Karpas-422 (cell line): ENCODE measurements around the gene STX2. TPM values are rescaled to one million over a fixed set of nuclear protein-coding genes. Genes with fewer than 3 reads are reported as not detected.

Experiments
- DNase-seq: peaks from one replicate; pipeline ENCODE4 v3.0.0-alpha.2; 2015
- H2AFZ ChIP-seq: fragments of 200-600 bp; sonication (generic); 2 replicates; pipeline ENCODE4 v1.6.1; 2014; ENCODE audit warnings: antibody characterized with exemption, low read length, mixed read lengths
- H3K27ac ChIP-seq: fragments of 200-600 bp; sonication (generic); 2 replicates; pipeline ENCODE4 v1.5.1; 2014; ENCODE audit warnings: mild to moderate bottlenecking, low read length, moderate library complexity
- H3K27me3 ChIP-seq: fragments of 200-600 bp; sonication (generic); 2 replicates; pipeline ENCODE4 v1.6.1; 2014; ENCODE audit warnings: low read length, mixed read lengths
- H3K36me3 ChIP-seq: fragments of 200-600 bp; sonication (generic); 2 replicates; pipeline ENCODE4 v1.6.1; 2014; ENCODE audit warnings: low read length, mixed read lengths; ENCODE audit not compliant: insufficient read depth
- H3K4me1 ChIP-seq: fragments of 200-600 bp; sonication (generic); 2 replicates; pipeline ENCODE4 v1.6.1; 2014; ENCODE audit warnings: mild to moderate bottlenecking, low read length, mixed read lengths
- H3K4me2 ChIP-seq: fragments of 200-600 bp; sonication (generic); 2 replicates; pipeline ENCODE4 v1.6.1; 2014; ENCODE audit warnings: low read length, low read depth, mild to moderate bottlenecking; ENCODE audit not compliant: poor library complexity, severe bottlenecking
- H3K4me3 ChIP-seq: fragments of 200-600 bp; sonication (generic); 2 replicates; pipeline ENCODE4 v1.5.1; 2014; ENCODE audit warnings: mild to moderate bottlenecking, antibody characterized with exemption, low read length, mixed read lengths
- H3K79me2 ChIP-seq: fragments of 200-600 bp; sonication (generic); 2 replicates; pipeline ENCODE4 v1.6.1; 2014; ENCODE audit warnings: mild to moderate bottlenecking, low read length, mixed read lengths
- H3K9ac ChIP-seq: fragments of 200-600 bp; sonication (generic); 2 replicates; pipeline ENCODE4 v1.6.0; 2014; ENCODE audit warnings: low read length
- H3K9me2 ChIP-seq: fragments of 200-600 bp; sonication (generic), shearing (Covaris generic); replicated peaks from 2 replicates; pipeline ENCODE4 v1.6.0; 2014; ENCODE audit warnings: mild to moderate bottlenecking, low read length, moderate library complexity; ENCODE audit not compliant: insufficient read depth
- H3K9me3 ChIP-seq: fragments of 300-700, 200-600 bp; sonication (generic); 2 replicates; pipeline ENCODE4 v1.6.1; 2014; ENCODE audit warnings: low read length, mixed read lengths
- H4K20me1 ChIP-seq: fragments of 200-600 bp; sonication (generic); 2 replicates; pipeline ENCODE4 v1.6.1; 2014; ENCODE audit warnings: mild to moderate bottlenecking, antibody characterized with exemption, low read length, low read depth; ENCODE audit not compliant: insufficient read depth
- total RNA-seq: library from RNA; depleted of rRNA; stranded (reverse); fragments of >200 nt; shearing (Covaris generic); gene quantifications from 2 replicates; pipeline ENCODE4 v1.2.3, GENCODE V29; 2014; ENCODE audit warnings: low replicate concordance

STX2 gene
- total RNA-seq, 1 experiment from 2014 or later = 19.2 TPM

- peaks cover 8% of the 10 kb centered on the region; the same call in 1 of the 2 replicates for H3K36me3 ChIP-seq
- H3K27me3 ChIP-seq = no peaks in the 10 kb centered on the region
- no peak overlapping the region for H3K4me2 ChIP-seq
- H4K20me1 ChIP-seq = 0 out of 2 replicates have a peak, but pooled peaks cover 3% of the 10 kb centered on the region
- no peaks in the 10 kb centered on the region for H3K79me2 ChIP-seq
- peaks cover 11% of the 10 kb centered on the region for H3K9me3 ChIP-seq
- H3K9me2 ChIP-seq = no peaks in the 10 kb centered on the region
- H3K4me1 ChIP-seq = no peaks in the 10 kb centered on the region
- no peak overlapping the region for H3K4me3 ChIP-seq
- H3K9ac ChIP-seq = no peak overlapping the region
- H3K27ac ChIP-seq = no peak overlapping the region
- H2AFZ ChIP-seq = no peak overlapping the region
- DNase-seq = no peak
These were observed 70.9 kb downstream of the STX2 start for GRCh38 chr12:130768120-130768519.

GRCh38 chr12:130766470-130766869 lies 72.6 kb downstream of the STX2 start:
- Histone ChIP-seq H3K9ac (no peak overlapping the region), H4K20me1 (0 out of 2 replicates have a peak, but pooled peaks cover 3% of the 10 kb centered on the region), H3K4me3 (no peak overlapping the region), H3K9me2 (no peaks in the 10 kb centered on the region), H3K79me2 (no peaks in the 10 kb centered on the region), H3K36me3 (peaks cover 8% of the 10 kb centered on the region; the same call in 1 of the 2 replicates), H3K4me1 (0 out of 2 replicates have a peak, but pooled peaks cover 4% of the 10 kb centered on the region), H3K27me3 (no peaks in the 10 kb centered on the region), H3K9me3 (peaks cover 11% of the 10 kb centered on the region), H3K4me2 (no peak overlapping the region), H2AFZ (no peak overlapping the region), H3K27ac (no peak overlapping the region)
- DNase-seq = no peak

- H3K27me3 ChIP-seq = no peaks in the 10 kb centered on the region
- no peaks in the 10 kb centered on the region for H3K9me2 ChIP-seq
- no peak overlapping the region for H3K4me3 ChIP-seq
- 0 out of 2 replicates have a peak, but pooled peaks cover 4% of the 10 kb centered on the region for H3K4me1 ChIP-seq
- H3K4me2 ChIP-seq = no peak overlapping the region
- H4K20me1 ChIP-seq = no peaks in the 10 kb centered on the region
- H3K9me3 ChIP-seq = peaks cover 11% of the 10 kb centered on the region
- peaks cover 8% of the 10 kb centered on the region; the same call in 1 of the 2 replicates for H3K36me3 ChIP-seq
- no peak overlapping the region for H3K27ac ChIP-seq
- no peak overlapping the region for H3K9ac ChIP-seq
- no peak overlapping the region for H2AFZ ChIP-seq
- H3K79me2 ChIP-seq = no peaks in the 10 kb centered on the region
- peak; percentile 58 for DNase-seq
These were observed 73.8 kb downstream of the STX2 start for GRCh38 chr12:130765186-130765659.

GRCh38 chr12:130764475-130765185 lies 74.4 kb downstream of the STX2 start:
- no peaks in the 10 kb centered on the region for H3K79me2 ChIP-seq
- H2AFZ ChIP-seq = no peak overlapping the region
- peaks cover 8% of the 10 kb centered on the region; the same call in 1 of the 2 replicates for H3K36me3 ChIP-seq
- H3K9me2 ChIP-seq = no peaks in the 10 kb centered on the region
- H4K20me1 ChIP-seq = no peaks in the 10 kb centered on the region
- no peak overlapping the region for H3K4me2 ChIP-seq
- H3K27me3 ChIP-seq = no peaks in the 10 kb centered on the region
- H3K27ac ChIP-seq = no peak overlapping the region
- H3K9me3 ChIP-seq = peaks cover 11% of the 10 kb centered on the region
- no peak overlapping the region for H3K4me3 ChIP-seq
- H3K9ac ChIP-seq = no peak overlapping the region
- DNase-seq = peak; percentile 63
- 0 out of 2 replicates have a peak, but pooled peaks cover 4% of the 10 kb centered on the region for H3K4me1 ChIP-seq

- H3K4me3 ChIP-seq = no peak overlapping the region
- no peaks in the 10 kb centered on the region for H3K27me3 ChIP-seq
- H3K79me2 ChIP-seq = no peaks in the 10 kb centered on the region
- peak; percentile 54 for DNase-seq
- H3K9me3 ChIP-seq = peaks cover 11% of the 10 kb centered on the region
- H2AFZ ChIP-seq = no peak overlapping the region
- no peaks in the 10 kb centered on the region for H3K9me2 ChIP-seq
- H3K4me2 ChIP-seq = no peak overlapping the region
- H3K4me1 ChIP-seq = 0 out of 2 replicates have a peak, but pooled peaks cover 4% of the 10 kb centered on the region
- no peaks in the 10 kb centered on the region for H4K20me1 ChIP-seq
- no peak overlapping the region for H3K9ac ChIP-seq
- H3K36me3 ChIP-seq = peaks cover 8% of the 10 kb centered on the region; the same call in 1 of the 2 replicates
- H3K27ac ChIP-seq = no peak overlapping the region
These were observed 75.0 kb downstream of the STX2 start for GRCh38 chr12:130764073-130764472.

GRCh38 chr12:130762319-130762675 lies 76.8 kb downstream of the STX2 start:
- H3K27ac ChIP-seq = no peak overlapping the region
- H3K36me3 ChIP-seq = peaks cover 8% of the 10 kb centered on the region; the same call in 1 of the 2 replicates
- DNase-seq = no peak
- peaks cover 11% of the 10 kb centered on the region for H3K9me3 ChIP-seq
- H4K20me1 ChIP-seq = no peaks in the 10 kb centered on the region
- H3K79me2 ChIP-seq = no peaks in the 10 kb centered on the region
- H3K4me2 ChIP-seq = peak overlapping the region; percentile 55
- H3K4me1 ChIP-seq = 0 out of 2 replicates have a peak, but pooled peaks cover 4% of the 10 kb centered on the region
- H2AFZ ChIP-seq = peak overlapping the region; percentile 30; the same call in 1 of the 2 replicates
- H3K9ac ChIP-seq = peak overlapping the region; percentile 53
- H3K27me3 ChIP-seq = no peaks in the 10 kb centered on the region
- peak overlapping the region; percentile 56; the same call in 1 of the 2 replicates for H3K4me3 ChIP-seq
- H3K9me2 ChIP-seq = no peaks in the 10 kb centered on the region

- Histone ChIP-seq H3K4me2 (peak overlapping the region; percentile 55), H2AFZ (peak overlapping the region; percentile 70; the same call in 1 of the 2 replicates), H4K20me1 (no peaks in the 10 kb centered on the region), H3K4me1 (0 out of 2 replicates have a peak, but pooled peaks cover 4% of the 10 kb centered on the region), H3K27me3 (no peaks in the 10 kb centered on the region), H3K9me2 (no peaks in the 10 kb centered on the region), H3K27ac (no peak overlapping the region), H3K36me3 (peaks cover 8% of the 10 kb centered on the region; the same call in 1 of the 2 replicates), H3K4me3 (peak overlapping the region; percentile 56; the same call in 1 of the 2 replicates), H3K79me2 (no peaks in the 10 kb centered on the region), H3K9me3 (peaks cover 11% of the 10 kb centered on the region), H3K9ac (peak overlapping the region; percentile 53)
- DNase-seq = peak; percentile 85
These were observed 77.3 kb downstream of the STX2 start for GRCh38 chr12:130761537-130762318.
